ENCODE measurements around the gene XPR1. TPM values are rescaled to one million over a fixed set of nuclear protein-coding genes. Genes with fewer than 3 reads are reported as not detected.

Gene XPR1
- total RNA-seq, 1 experiment from 2014 or later: 36.1 TPM

DNA sequence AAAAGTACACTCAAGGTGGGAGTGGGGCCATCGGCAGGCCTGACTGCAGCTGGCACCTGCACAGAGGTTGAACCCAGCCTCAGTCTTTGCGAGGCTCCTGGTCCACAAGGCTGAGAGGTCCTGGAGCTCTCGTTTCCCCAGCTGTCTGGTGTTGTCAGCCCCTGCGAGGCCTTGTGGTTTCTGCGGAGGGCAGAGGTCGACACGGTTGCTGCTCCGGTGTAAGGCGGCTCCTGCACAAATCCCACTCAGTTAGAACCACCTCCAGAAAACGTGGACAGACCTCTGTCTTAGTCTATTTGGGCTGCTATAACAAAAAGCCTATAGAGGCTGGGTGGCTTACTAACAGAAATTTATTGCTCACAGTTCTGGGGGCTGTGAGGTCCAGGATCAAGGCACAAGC, 286.7 kb downstream of the XPR1 start:
- H3K4me1 ChIP-seq (ENCODE audit: control insufficient read depth, insufficient read depth, low read length): no peaks in the 10 kb centered on the region
- no peaks in the 10 kb centered on the region for H3K36me3 ChIP-seq (ENCODE audit: control insufficient read depth, insufficient read depth, low read length)
- intact Hi-C loops (cut with micrococcal nuclease; ENCODE audit: unreplicated experiment): no loop called here
- ATAC-seq (no peak), DNase-seq (ENCODE audit: low read depth, low spot score) (no peak)
- H3K9me3 ChIP-seq (ENCODE audit: control insufficient read depth, insufficient read depth, low read depth, low read length): no peaks in the 10 kb centered on the region
- ChIA-PET POLR2A (no interaction called here), CTCF (no interaction called here)
- H3K4me3 ChIP-seq (ENCODE audit: low read depth in 2 of 2, low read length in 2 of 2): no peak overlapping the region
- in situ Hi-C loops (cut with HindIII; ENCODE audit: low pct_unique_long_range_greater_than_20kb, low sequenced_read_pairs): no loop called here
- H3K27ac ChIP-seq (ENCODE audit: low read length): no peak overlapping the region
- BruUV-seq (replicated peaks): no TSS peak
- TF ChIP-seq TCF7L2 (IDR thresholded peaks at IDR 0.05; ENCODE audit: low read depth, low read length) (no peak), REST (IDR thresholded peaks at IDR 0.05; ENCODE audit: insufficient read depth in 1 of 2, low read depth in 2 of 2, low read length in 1 of 2) (no peak), SIN3A (IDR thresholded peaks at IDR 0.05; ENCODE audit: borderline replicate concordance, insufficient read depth, low read depth, low read length) (no peak)
- H3K27me3 ChIP-seq (ENCODE audit: control insufficient read depth, insufficient read depth, low read length): no peaks in the 10 kb centered on the region

DNA sequence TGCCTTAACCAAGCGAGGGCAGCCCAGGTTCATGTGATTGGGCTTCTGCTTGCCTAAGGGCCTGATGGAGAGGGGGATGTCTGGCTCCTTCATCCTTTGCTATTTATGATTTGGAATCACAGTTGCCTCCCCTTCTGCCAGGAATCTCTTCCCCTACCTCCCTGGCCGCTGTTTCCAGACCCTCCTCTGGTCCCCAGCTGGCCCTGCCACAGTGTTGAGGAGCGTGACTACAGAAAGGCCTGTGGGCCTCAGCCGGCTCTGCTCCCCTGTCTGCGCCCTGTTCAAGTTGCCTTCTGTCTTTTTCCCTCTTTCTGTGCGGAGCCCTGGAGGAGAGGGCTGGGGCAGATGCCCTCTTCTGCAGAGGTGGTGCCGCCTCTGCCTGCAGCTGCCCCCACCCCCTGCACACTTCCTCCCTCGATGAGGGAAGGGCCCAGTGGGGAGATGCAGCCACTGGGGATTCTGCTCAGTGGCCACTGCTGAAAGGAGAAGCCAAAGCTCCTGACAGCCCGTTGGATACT, 287.4 kb downstream of the XPR1 start:
- Histone ChIP-seq H3K4me1 (ENCODE audit: control insufficient read depth, insufficient read depth, low read length) (no peaks in the 10 kb centered on the region), H3K36me3 (ENCODE audit: control insufficient read depth, insufficient read depth, low read length) (no peaks in the 10 kb centered on the region), H3K9me3 (ENCODE audit: control insufficient read depth, insufficient read depth, low read depth, low read length) (no peaks in the 10 kb centered on the region), H3K27ac (ENCODE audit: low read length) (no peak overlapping the region), H3K27me3 (ENCODE audit: control insufficient read depth, insufficient read depth, low read length) (no peaks in the 10 kb centered on the region), H3K4me3 (ENCODE audit: low read depth in 2 of 2, low read length in 2 of 2) (no peak overlapping the region)
- ChIA-PET CTCF (no interaction called here), POLR2A (no interaction called here)
- TF ChIP-seq, protein P1, sequence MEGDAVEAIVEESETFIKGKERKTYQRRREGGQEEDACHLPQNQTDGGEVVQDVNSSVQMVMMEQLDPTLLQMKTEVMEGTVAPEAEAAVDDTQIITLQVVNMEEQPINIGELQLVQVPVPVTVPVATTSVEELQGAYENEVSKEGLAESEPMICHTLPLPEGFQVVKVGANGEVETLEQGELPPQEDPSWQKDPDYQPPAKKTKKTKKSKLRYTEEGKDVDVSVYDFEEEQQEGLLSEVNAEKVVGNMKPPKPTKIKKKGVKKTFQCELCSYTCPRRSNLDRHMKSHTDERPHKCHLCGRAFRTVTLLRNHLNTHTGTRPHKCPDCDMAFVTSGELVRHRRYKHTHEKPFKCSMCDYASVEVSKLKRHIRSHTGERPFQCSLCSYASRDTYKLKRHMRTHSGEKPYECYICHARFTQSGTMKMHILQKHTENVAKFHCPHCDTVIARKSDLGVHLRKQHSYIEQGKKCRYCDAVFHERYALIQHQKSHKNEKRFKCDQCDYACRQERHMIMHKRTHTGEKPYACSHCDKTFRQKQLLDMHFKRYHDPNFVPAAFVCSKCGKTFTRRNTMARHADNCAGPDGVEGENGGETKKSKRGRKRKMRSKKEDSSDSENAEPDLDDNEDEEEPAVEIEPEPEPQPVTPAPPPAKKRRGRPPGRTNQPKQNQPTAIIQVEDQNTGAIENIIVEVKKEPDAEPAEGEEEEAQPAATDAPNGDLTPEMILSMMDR (IDR thresholded peaks at IDR 0.05): no peak
- TF ChIP-seq REST (IDR thresholded peaks at IDR 0.05; ENCODE audit: insufficient read depth in 1 of 2, low read depth in 2 of 2, low read length in 1 of 2): no peak
- TF ChIP-seq SIN3A (IDR thresholded peaks at IDR 0.05; ENCODE audit: borderline replicate concordance, insufficient read depth, low read depth, low read length): no peak
- no peak for TF ChIP-seq POLR2AphosphoS5 (IDR thresholded peaks at IDR 0.05; ENCODE audit: low read depth, low read length)
- TF ChIP-seq TCF7L2 (IDR thresholded peaks at IDR 0.05; ENCODE audit: low read depth, low read length): no peak
- in situ Hi-C loops (cut with HindIII; ENCODE audit: low pct_unique_long_range_greater_than_20kb, low sequenced_read_pairs) (no loop called here), intact Hi-C loops (cut with micrococcal nuclease; ENCODE audit: unreplicated experiment) (no loop called here)
- ATAC-seq (no peak), DNase-seq (ENCODE audit: low read depth, low spot score) (no peak)
- no TSS peak for BruUV-seq (replicated peaks)
